HUES48 (cell line): ENCODE data around the gene NAXE.
A peak's percentile ranks its signal among the peaks of the same experiment; 100 is the strongest.
"Not testable (repeated sequence)": the region's sequence is repeated elsewhere in the genome, so short reads cannot be mapped to it uniquely, and the experiment has no call there.

Source experiments
- H3K27ac ChIP-seq: one replicate; pipeline ENCODE4 v1.7.0; 2013; ENCODE audit warnings: low read depth, low read length, inconsistent platforms
- H3K27me3 ChIP-seq: 2 replicates; pipeline ENCODE4 v1.6.1; 2013; ENCODE audit warnings: mild to moderate bottlenecking, low read length; ENCODE audit not compliant: control insufficient read depth, insufficient read depth
- H3K36me3 ChIP-seq: 2 replicates; pipeline ENCODE4 v1.6.1; 2013; ENCODE audit warnings: low read length; ENCODE audit not compliant: control insufficient read depth, insufficient read depth
- H3K4me1 ChIP-seq: 2 replicates; pipeline ENCODE4 v1.6.1; 2013; ENCODE audit warnings: mild to moderate bottlenecking, low read length; ENCODE audit not compliant: control insufficient read depth, insufficient read depth
- H3K4me3 ChIP-seq: 2 replicates; pipeline ENCODE4 v1.5.1; 2013; ENCODE audit warnings: mild to moderate bottlenecking, low read depth, low read length
- H3K9ac ChIP-seq: 2 replicates; pipeline ENCODE4 v1.6.1; 2013; ENCODE audit warnings: mild to moderate bottlenecking, low read depth, low read length, moderate library complexity
- H3K9me3 ChIP-seq: 2 replicates; pipeline ENCODE4 v1.6.1; 2013; ENCODE audit warnings: low read length; ENCODE audit not compliant: control insufficient read depth, insufficient read depth

Gene NAXE

GRCh38 chr1:156608036-156608674, 16.6 kb downstream of the NAXE start:
- H3K4me1 ChIP-seq: no peaks in the 10 kb centered on the region
- H3K27ac ChIP-seq: no peak overlapping the region
- H3K9ac ChIP-seq: no peak overlapping the region
- H3K36me3 ChIP-seq: no peaks in the 10 kb centered on the region
- H3K9me3 ChIP-seq: no peaks in the 10 kb centered on the region
- no peak overlapping the region for H3K4me3 ChIP-seq
- H3K27me3 ChIP-seq: no peaks in the 10 kb centered on the region

GRCh38 chr1:156608981-156609380, 17.4 kb downstream of the NAXE start:
- Histone ChIP-seq H3K27ac (no peak overlapping the region), H3K9me3 (no peaks in the 10 kb centered on the region), H3K9ac (no peak overlapping the region), H3K4me3 (no peak overlapping the region), H3K36me3 (no peaks in the 10 kb centered on the region), H3K4me1 (no peaks in the 10 kb centered on the region), H3K27me3 (no peaks in the 10 kb centered on the region)

GRCh38 chr1:156610072-156610471, 18.5 kb downstream of the NAXE start:
- H3K9me3 ChIP-seq, H3K9ac ChIP-seq, H3K4me1 ChIP-seq, H3K27ac ChIP-seq, H3K27me3 ChIP-seq, H3K4me3 ChIP-seq, H3K36me3 ChIP-seq: not testable (repeated sequence)

GRCh38 chr1:156612666-156613065, 21.1 kb downstream of the NAXE start:
- Histone ChIP-seq H3K36me3 (no peaks in the 10 kb centered on the region), H3K27ac (no peak overlapping the region), H3K9me3 (no peaks in the 10 kb centered on the region), H3K4me1 (no peaks in the 10 kb centered on the region), H3K9ac (no peak overlapping the region), H3K4me3 (no peak overlapping the region), H3K27me3 (no peaks in the 10 kb centered on the region; the same call in 1 of the 2 replicates)

- no peak overlapping the region for H3K9ac ChIP-seq
- no peaks in the 10 kb centered on the region for H3K9me3 ChIP-seq
- peaks cover 16% of the 10 kb centered on the region for H3K27me3 ChIP-seq
- no peak overlapping the region for H3K4me3 ChIP-seq
- no peaks in the 10 kb centered on the region for H3K36me3 ChIP-seq
- H3K27ac ChIP-seq: no peak overlapping the region
- no peaks in the 10 kb centered on the region for H3K4me1 ChIP-seq
These were observed 24.4 kb downstream of the NAXE start for GRCh38 chr1:156615946-156616345.

- Histone ChIP-seq H3K4me1 (no peaks in the 10 kb centered on the region), H3K27ac (no peak overlapping the region), H3K27me3 (peaks cover 21% of the 10 kb centered on the region), H3K9ac (no peak overlapping the region), H3K36me3 (no peaks in the 10 kb centered on the region), H3K9me3 (no peaks in the 10 kb centered on the region), H3K4me3 (no peak overlapping the region)
These were observed 24.9 kb downstream of the NAXE start for GRCh38 chr1:156616463-156616862.

- Histone ChIP-seq H3K9me3 (no peaks in the 10 kb centered on the region), H3K27ac (no peak within 1 kb of the TSS), H3K4me3 (no peak within 1 kb of the TSS; the same call in 1 of the 2 replicates), H3K27me3 (peaks cover 45% of the 10 kb centered on the region), H3K36me3 (no peaks in the 10 kb centered on the region), H3K4me1 (no peaks in the 10 kb centered on the region), H3K9ac (no peak within 1 kb of the TSS)
These were observed 27.4 kb downstream of the NAXE start, which contains the start of gene HAPLN2 for GRCh38 chr1:156618853-156619581. HAPLN2 (plus strand) TSS chr1:156619415; CDS start chr1:156623491, 4,076 bp downstream.

GRCh38 chr1:156619582-156619955, 28.0 kb downstream of the NAXE start:
- H3K4me3 ChIP-seq: no peak overlapping the region
- no peaks in the 10 kb centered on the region for H3K36me3 ChIP-seq
- no peaks in the 10 kb centered on the region for H3K4me1 ChIP-seq
- H3K27ac ChIP-seq: no peak overlapping the region
- H3K27me3 ChIP-seq: peaks cover 51% of the 10 kb centered on the region
- no peak overlapping the region for H3K9ac ChIP-seq
- no peaks in the 10 kb centered on the region for H3K9me3 ChIP-seq

GRCh38 chr1:156622581-156623297, 31.2 kb downstream of the NAXE start:
- Histone ChIP-seq H3K27ac (no peak overlapping the region), H3K36me3 (no peaks in the 10 kb centered on the region), H3K27me3 (peaks cover 73% of the 10 kb centered on the region), H3K4me3 (no peak overlapping the region), H3K9ac (no peak overlapping the region), H3K9me3 (no peaks in the 10 kb centered on the region), H3K4me1 (peaks cover 3% of the 10 kb centered on the region)

GRCh38 chr1:156623946-156624813, 32.6 kb downstream of the NAXE start:
- H3K27me3 ChIP-seq: peaks cover 73% of the 10 kb centered on the region
- no peak overlapping the region for H3K27ac ChIP-seq
- H3K36me3 ChIP-seq: no peaks in the 10 kb centered on the region
- peaks cover 3% of the 10 kb centered on the region for H3K4me1 ChIP-seq
- H3K4me3 ChIP-seq: peak overlapping the region; percentile 74
- H3K9me3 ChIP-seq: no peaks in the 10 kb centered on the region
- H3K9ac ChIP-seq: no peak overlapping the region
